K562 (cell line): ENCODE results near the gene RASAL3. TPM values are rescaled to one million over a fixed set of nuclear protein-coding genes. Genes with fewer than 3 reads are reported as not detected.

Experiments
- DEAF1 ChIP-seq: fragments of 450-650 bp; formaldehyde crosslinking; IDR thresholded peaks from 2 replicates; pipeline ENCODE4 v1.4.0; 2020; ENCODE audit warnings: mild to moderate bottlenecking, moderate library complexity
- DLX4 ChIP-seq: fragments of 250-450 bp; sonication (Bioruptor Pico); IDR thresholded peaks from 2 replicates; pipeline ENCODE4 v1.6.1; 2021; ENCODE audit warnings: mild to moderate bottlenecking
- E2F8 ChIP-seq: fragments of 450-650 bp; IDR thresholded peaks from 2 replicates; pipeline ENCODE4 v1.7.1; 2018; ENCODE audit warnings: mild to moderate bottlenecking, low read depth; ENCODE audit not compliant: partially characterized antibody
- EHMT2 ChIP-seq: fragments of 450-650 bp; IDR thresholded peaks from 2 replicates; pipeline ENCODE4 v1.6.1; 2018; ENCODE audit warnings: antibody characterized with exemption
- FIP1L1 ChIP-seq: fragments of 200-400 bp; formaldehyde crosslinking; IDR thresholded peaks from 2 replicates; pipeline ENCODE4 v1.6.1; 2018; ENCODE audit warnings: mild to moderate bottlenecking, low read depth, low read length; ENCODE audit not compliant: poor library complexity, severe bottlenecking
- HEY1 ChIP-seq: fragments of 250-450 bp; sonication (Bioruptor Pico); IDR thresholded peaks from 2 replicates; pipeline ENCODE4 v1.5.0; 2020; ENCODE audit warnings: mild to moderate bottlenecking, moderate library complexity, borderline replicate concordance
- HNRNPL ChIP-seq: fragments of 200-400 bp; formaldehyde crosslinking; IDR thresholded peaks from 2 replicates; pipeline ENCODE4 v1.6.1; 2017; ENCODE audit warnings: low read depth, mild to moderate bottlenecking, low read length
- HNRNPLL ChIP-seq: fragments of 200-400 bp; formaldehyde crosslinking; IDR thresholded peaks from 2 replicates; pipeline ENCODE4 v1.6.1; 2017; ENCODE audit warnings: low read length, low read depth, mild to moderate bottlenecking; ENCODE audit not compliant: poor library complexity, severe bottlenecking
- ID3 ChIP-seq, 2 experiments: fragments of 250-450 bp in 1 of 2; fragments of 450-650 bp in 1 of 2; sonication (Bioruptor Pico) in 1 of 2; IDR thresholded peaks; 2 replicates each; pipeline versions ENCODE4 v1.6.1 to v1.8.0; 2016 to 2021; ENCODE audit warnings: mild to moderate bottlenecking in 2 of 2, moderate library complexity in 2 of 2, missing compliant biosample characterization in 1 of 2, missing genetic modification characterization in 1 of 2
- KDM2B ChIP-seq: fragments of 250-450 bp; sonication (Bioruptor Pico); IDR thresholded peaks from 2 replicates; pipeline ENCODE4 v1.8.0; 2021; ENCODE audit warnings: mild to moderate bottlenecking, moderate library complexity
- LCOR ChIP-seq: sonication (generic); formaldehyde crosslinking; IDR thresholded peaks from 2 replicates; pipeline ENCODE4 v1.8.0; 2022; ENCODE audit warnings: mild to moderate bottlenecking, missing genetic modification reagents
- NR2C1 ChIP-seq, 2 experiments: fragments of 450-650 bp; IDR thresholded peaks; 2 replicates each; pipeline ENCODE4 v1.6.1; 2017; ENCODE audit warnings: mild to moderate bottlenecking in 2 of 2, antibody characterized with exemption in 1 of 2, inconsistent platforms in 1 of 2, missing compliant biosample characterization in 1 of 2, missing genetic modification characterization in 1 of 2
- NR2F6 ChIP-seq: fragments of 450-650 bp; formaldehyde crosslinking; IDR thresholded peaks from 2 replicates; pipeline ENCODE4 v1.4.0; 2020; ENCODE audit warnings: mild to moderate bottlenecking
- PRMT5 ChIP-seq: sonication (generic); formaldehyde crosslinking; IDR thresholded peaks from 2 replicates; pipeline ENCODE4 v1.5.0; 2020; ENCODE audit warnings: missing genetic modification reagents
- RAD51 ChIP-seq: fragments of 450-650 bp; IDR thresholded peaks from 2 replicates; pipeline ENCODE4 v1.7.1; 2016; ENCODE audit warnings: low read depth, mild to moderate bottlenecking, borderline replicate concordance
- SMARCA4 ChIP-seq: fragments of 450-650 bp; IDR thresholded peaks from 2 replicates; pipeline ENCODE4 v1.6.1; 2016
- THAP7 ChIP-seq: fragments of 250-450 bp; sonication (Bioruptor Pico); IDR thresholded peaks from 2 replicates; pipeline ENCODE4 v1.5.0; 2021
- U2AF2 ChIP-seq: fragments of 200-400 bp; formaldehyde crosslinking; optimal IDR thresholded peaks from 2 replicates; pipeline ENCODE3; 2017; ENCODE audit warnings: low read depth, mild to moderate bottlenecking, low read length
- USF1 ChIP-seq: sonication (generic); formaldehyde crosslinking; IDR thresholded peaks from 2 replicates; pipeline ENCODE4 v1.9.0; 2022; ENCODE audit warnings: mild to moderate bottlenecking, missing genetic modification reagents
- ZNF778 ChIP-seq: fragments of 450-650 bp; formaldehyde crosslinking; IDR thresholded peaks from 2 replicates; pipeline ENCODE4 v1.4.0; 2020; ENCODE audit warnings: mild to moderate bottlenecking, moderate library complexity
- ZNF830 ChIP-seq: fragments of 250-450 bp; sonication (Bioruptor Pico); IDR thresholded peaks from 2 replicates; pipeline ENCODE4 v1.5.0; 2021; ENCODE audit warnings: mild to moderate bottlenecking
- polyA plus RNA-seq, 8 experiments: library from polyadenylated mRNA; depleted of rRNA in 4 of 8; stranded (reverse) in 5 of 8; unstranded in 3 of 8; fragments of >200 nt; fragmentation: Nextera tagmentation in 2 of 8; fragmentation: Illumina TruSeq in 1 of 8; extraction: Ambion mirVana in 2 of 8; extraction: Trizol in 1 of 8; gene quantifications; 2 replicates each; pipeline versions ENCODE4 v1.2.1 to v1.2.3, GENCODE V29; 2011 to 2014; ENCODE audit warnings: inconsistent platforms in 1 of 8, missing spikeins in 1 of 8
- total RNA-seq, 7 experiments: library from RNA; depleted of rRNA in 6 of 7; stranded (reverse); fragments of >200 nt in 6 of 7; fragmentation: Illumina TruSeq in 2 of 7; extraction: Trizol in 2 of 7; gene quantifications; 2 replicates each; pipeline versions ENCODE4 v1.2.1 to v1.2.3, GENCODE V29; 2011 to 2021; ENCODE audit warnings: low replicate concordance in 1 of 7

The RASAL3 gene
- total and polyA plus RNA-seq, 9 of the 15 experiments (the other 6 are each of a cell fraction or from before 2014, with no cell fraction given), result 0.07 to 0.44 TPM; not detected in 7

- TF ChIP-seq E2F8, result peak; percentile 9
- TF ChIP-seq DLX4 (CRISPR knock-in tag), result no peak
- no peak for TF ChIP-seq ZNF778 (CRISPR knock-in tag)
- 0 out of 2 replicates have a peak, but pooled peaks have one; percentile 65 for TF ChIP-seq HEY1 (CRISPR knock-in tag)
- no peak; the same call in 1 of the 2 replicates for TF ChIP-seq ZNF830
- TF ChIP-seq THAP7 (CRISPR knock-in tag), result 0 out of 2 replicates have a peak, but pooled peaks have one; percentile 40
- no peak for TF ChIP-seq EHMT2
- TF ChIP-seq NR2C1 (IDR thresholded peaks at IDR 0.05), result no peak
- TF ChIP-seq NR2C1 (tag; IDR thresholded peaks at IDR 0.05), result no peak
- TF ChIP-seq ID3 (CRISPR knock-in tag; IDR thresholded peaks at IDR 0.05), result no peak
- TF ChIP-seq ID3 (tag; IDR thresholded peaks at IDR 0.05), result no peak
- 0 out of 2 replicates have a peak, but pooled peaks have one; percentile 7 for TF ChIP-seq SMARCA4
- peak; percentile 11 for TF ChIP-seq HNRNPLL
- TF ChIP-seq KDM2B (CRISPR knock-in tag), result no peak
- TF ChIP-seq PRMT5, result no peak
- no peak; the same call in 1 of the 2 replicates for TF ChIP-seq LCOR (CRISPR knock-in tag)
- no peak for TF ChIP-seq RAD51
- no peak for TF ChIP-seq U2AF2
- no peak for TF ChIP-seq FIP1L1
- TF ChIP-seq USF1 (CRISPR knock-in tag), result no peak
- no peak for TF ChIP-seq DEAF1 (CRISPR knock-in tag)
- no peak for TF ChIP-seq NR2F6 (CRISPR knock-in tag)
- TF ChIP-seq HNRNPL, result peak; percentile 59; the same call in 1 of the 2 replicates
Observed at GRCh38 chr19:15419413-15420025, 44.8 kb downstream of the RASAL3 start (continued).
